Measurements from ENCODE around the gene CTU1.

DNA sequence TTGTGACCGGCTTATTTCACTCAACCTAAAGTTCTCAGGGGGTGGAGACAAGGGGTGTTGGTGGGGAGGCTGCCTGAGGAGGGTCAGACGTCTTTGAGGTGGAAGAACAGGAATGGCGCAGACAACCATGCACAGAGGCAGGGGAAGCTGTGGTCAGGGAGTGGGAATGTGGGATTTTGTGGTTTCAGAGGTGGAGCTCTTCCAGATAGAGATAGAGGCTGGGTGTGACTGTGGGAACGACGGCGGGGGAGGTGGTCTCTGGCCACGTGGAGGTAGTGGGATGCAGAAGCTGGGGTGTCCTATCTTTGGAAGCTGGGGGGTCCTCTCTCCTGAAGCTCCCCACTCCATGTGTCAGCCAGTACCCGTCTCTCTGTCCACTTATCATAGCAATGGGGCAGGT lies 17.7 kb downstream of the CTU1 start:
- TF ChIP-seq, protein P1, sequence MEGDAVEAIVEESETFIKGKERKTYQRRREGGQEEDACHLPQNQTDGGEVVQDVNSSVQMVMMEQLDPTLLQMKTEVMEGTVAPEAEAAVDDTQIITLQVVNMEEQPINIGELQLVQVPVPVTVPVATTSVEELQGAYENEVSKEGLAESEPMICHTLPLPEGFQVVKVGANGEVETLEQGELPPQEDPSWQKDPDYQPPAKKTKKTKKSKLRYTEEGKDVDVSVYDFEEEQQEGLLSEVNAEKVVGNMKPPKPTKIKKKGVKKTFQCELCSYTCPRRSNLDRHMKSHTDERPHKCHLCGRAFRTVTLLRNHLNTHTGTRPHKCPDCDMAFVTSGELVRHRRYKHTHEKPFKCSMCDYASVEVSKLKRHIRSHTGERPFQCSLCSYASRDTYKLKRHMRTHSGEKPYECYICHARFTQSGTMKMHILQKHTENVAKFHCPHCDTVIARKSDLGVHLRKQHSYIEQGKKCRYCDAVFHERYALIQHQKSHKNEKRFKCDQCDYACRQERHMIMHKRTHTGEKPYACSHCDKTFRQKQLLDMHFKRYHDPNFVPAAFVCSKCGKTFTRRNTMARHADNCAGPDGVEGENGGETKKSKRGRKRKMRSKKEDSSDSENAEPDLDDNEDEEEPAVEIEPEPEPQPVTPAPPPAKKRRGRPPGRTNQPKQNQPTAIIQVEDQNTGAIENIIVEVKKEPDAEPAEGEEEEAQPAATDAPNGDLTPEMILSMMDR (IDR thresholded peaks at IDR 0.05): no peak
- no peak for TF ChIP-seq POLR2A (IDR thresholded peaks at IDR 0.05)

All from uterus (tissue), 2 donors.